Neuronal stem cell (in vitro differentiated cells): Measurements from ENCODE around the gene CHRM2.

Experiments used
- DNase-seq: peaks from one replicate; pipeline ENCODE4 v3.0.0-alpha.2; 2013; ENCODE audit warnings: low spot score
- H2AFZ ChIP-seq: one replicate; pipeline ENCODE4 v1.6.1; 2013; ENCODE audit warnings: mild to moderate bottlenecking, low read length, inconsistent platforms
- H2AK5ac ChIP-seq: 2 replicates; pipeline ENCODE4 v1.6.1; 2013; ENCODE audit warnings: low read depth, mild to moderate bottlenecking, inconsistent platforms, low read length, moderate library complexity, mixed read lengths
- H2BK120ac ChIP-seq: 2 replicates; pipeline ENCODE4 v1.6.1; 2013; ENCODE audit warnings: low read depth, mild to moderate bottlenecking, inconsistent platforms, low read length, moderate library complexity, mixed read lengths
- H2BK12ac ChIP-seq: one replicate; pipeline ENCODE4 v1.6.1; 2013; ENCODE audit warnings: low read length, inconsistent platforms
- H2BK15ac ChIP-seq: 2 replicates; pipeline ENCODE4 v1.6.1; 2013; ENCODE audit warnings: mild to moderate bottlenecking, low read length, inconsistent platforms, mixed read lengths
- H2BK5ac ChIP-seq: one replicate; pipeline ENCODE4 v1.6.1; 2013; ENCODE audit warnings: inconsistent platforms, mild to moderate bottlenecking, low read length, moderate library complexity
- H3K14ac ChIP-seq: one replicate; pipeline ENCODE4 v1.6.1; 2013; ENCODE audit warnings: low read length, inconsistent platforms
- H3K18ac ChIP-seq: 2 replicates; pipeline ENCODE4 v1.6.1; 2013; ENCODE audit warnings: low read length, inconsistent platforms
- H3K23ac ChIP-seq: 2 replicates; pipeline ENCODE4 v1.6.1; 2013; ENCODE audit warnings: low read depth, mild to moderate bottlenecking, mixed read lengths, low read length, inconsistent platforms; ENCODE audit not compliant: poor library complexity
- H3K27ac ChIP-seq: replicated peaks from 3 replicates; pipeline ENCODE4 v1.5.1; 2013; ENCODE audit warnings: low read length, inconsistent platforms
- H3K27me3 ChIP-seq, 3 experiments: 2 replicates each; pipeline ENCODE4 v1.6.1; 2013; ENCODE audit warnings: low read length in 3 of 3, mild to moderate bottlenecking in 2 of 3, inconsistent platforms in 1 of 3, low read depth in 1 of 3, mixed read lengths in 1 of 3, moderate library complexity in 1 of 3; ENCODE audit not compliant: control insufficient read depth in 3 of 3, insufficient read depth in 3 of 3
- H3K36me3 ChIP-seq, 2 donors: replicated peaks in 1 of 2; 2 replicates each; pipeline ENCODE4 v1.6.1; 2013; ENCODE audit warnings: low read length in 2 of 2; ENCODE audit not compliant: control insufficient read depth in 2 of 2, insufficient read depth in 2 of 2
- H3K4ac ChIP-seq: 2 replicates; pipeline ENCODE4 v1.6.1; 2013; ENCODE audit warnings: inconsistent platforms, mild to moderate bottlenecking, low read length, moderate library complexity
- H3K4me1 ChIP-seq, 2 donors: 1 replicate in 1 of 2; 2 replicates in 1 of 2; pipeline ENCODE4 v1.6.1; 2013; ENCODE audit warnings: low read length in 2 of 2, low read depth in 1 of 2; ENCODE audit not compliant: control insufficient read depth in 2 of 2, insufficient read depth in 1 of 2
- H3K4me2 ChIP-seq: one replicate; pipeline ENCODE4 v1.6.1; 2013; ENCODE audit warnings: mild to moderate bottlenecking, low read length, inconsistent platforms; ENCODE audit not compliant: insufficient read depth, poor library complexity, severe bottlenecking
- H3K4me3 ChIP-seq, 2 donors: 2 replicates each; pipeline ENCODE4 v1.5.1; 2013; ENCODE audit warnings: low read length in 2 of 2, mild to moderate bottlenecking in 2 of 2, inconsistent platforms in 1 of 2, moderate library complexity in 1 of 2
- H3K79me1 ChIP-seq: one replicate; pipeline ENCODE4 v1.6.1; 2013; ENCODE audit warnings: low read depth, mild to moderate bottlenecking, inconsistent platforms, low read length, moderate library complexity
- H3K9ac ChIP-seq: one replicate; pipeline ENCODE4 v1.6.1; 2013; ENCODE audit warnings: mild to moderate bottlenecking, low read depth, low read length, inconsistent platforms; ENCODE audit not compliant: poor library complexity
- H3K9me3 ChIP-seq, 2 donors: replicated peaks in 1 of 2; 2 replicates each; pipeline versions ENCODE3 to v1.6.1; 2013; ENCODE audit warnings: low read length in 2 of 2, mild to moderate bottlenecking in 2 of 2, inconsistent platforms in 1 of 2, low read depth in 1 of 2, mixed read lengths in 1 of 2, moderate library complexity in 1 of 2; ENCODE audit not compliant: control insufficient read depth in 2 of 2, insufficient read depth in 1 of 2
- H4K8ac ChIP-seq: one replicate; pipeline ENCODE4 v1.6.1; 2013; ENCODE audit warnings: low read depth, mild to moderate bottlenecking, inconsistent platforms, low read length, moderate library complexity
- H4K91ac ChIP-seq: one replicate; pipeline ENCODE4 v1.6.1; 2013; ENCODE audit warnings: low read length, low read depth, mild to moderate bottlenecking, inconsistent platforms; ENCODE audit not compliant: poor library complexity
- WGBS, 2 donors: extraction: QIAGEN DNeasy Blood & Tissue Kit; methylation state at CpG; one replicate each; pipeline ENCODE4 v1.1.7; 2013; ENCODE audit warnings: missing lambda C conversion rate in 2 of 2, mixed read lengths in 1 of 2; ENCODE audit not compliant: insufficient read length in 2 of 2, insufficient replicate concordance in 1 of 2; ENCODE audit errors: extremely low coverage in 2 of 2; 5-methylcytosine and 5-hydroxymethylcytosine counted together

Gene CHRM2

DNA sequence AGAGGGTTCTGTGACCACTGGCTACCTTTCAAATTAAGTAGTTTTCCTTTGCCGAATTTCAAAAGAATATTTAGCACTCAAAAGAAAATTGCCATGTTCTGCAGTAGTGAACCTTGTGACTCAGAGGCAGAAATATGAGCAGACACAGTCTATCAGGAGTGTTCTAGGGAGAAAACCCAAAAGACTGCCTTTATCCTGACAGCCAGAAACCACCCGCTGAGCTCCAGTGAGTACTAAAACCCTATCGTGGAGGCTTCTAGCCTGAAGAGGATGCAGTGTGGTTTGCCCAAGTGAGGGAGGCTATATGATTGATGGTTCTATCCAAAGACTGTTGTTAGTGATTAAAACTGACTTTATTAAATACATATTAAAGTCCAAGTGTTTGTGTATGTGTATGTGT lies 21.9 kb downstream of the CHRM2 start:
- no peaks in the 10 kb centered on the region for H3K79me1 ChIP-seq
- H4K91ac ChIP-seq = no peak overlapping the region
- H4K8ac ChIP-seq = no peak overlapping the region
- H3K4ac ChIP-seq = no peak overlapping the region
- H3K4me1 ChIP-seq = no peaks in the 10 kb centered on the region
- no CpG with 5 or more reads among the region's 3 CpGs for WGBS, 2 donors
- H3K36me3 ChIP-seq = no peaks in the 10 kb centered on the region
- H3K9ac ChIP-seq = no peak overlapping the region
- no peak overlapping the region for H3K23ac ChIP-seq
- no peak overlapping the region for H3K4me3 ChIP-seq
- no peak overlapping the region for H2BK15ac ChIP-seq
- no peak overlapping the region for H3K27ac ChIP-seq
- no peak overlapping the region for H2AFZ ChIP-seq
- H2AK5ac ChIP-seq = no peak overlapping the region
- H3K4me2 ChIP-seq = no peak overlapping the region
- H3K14ac ChIP-seq = no peak overlapping the region
- H2BK5ac ChIP-seq = no peak overlapping the region
- H2BK12ac ChIP-seq = no peak overlapping the region
- H2BK120ac ChIP-seq = no peak overlapping the region
- H3K18ac ChIP-seq = no peak overlapping the region
- no peak for DNase-seq
- peaks cover 0 to 2% (median 0%) of the 10 kb centered on the region in 3 experiments for H3K27me3 ChIP-seq
- H3K9me3 ChIP-seq = no peaks in the 10 kb centered on the region

DNA sequence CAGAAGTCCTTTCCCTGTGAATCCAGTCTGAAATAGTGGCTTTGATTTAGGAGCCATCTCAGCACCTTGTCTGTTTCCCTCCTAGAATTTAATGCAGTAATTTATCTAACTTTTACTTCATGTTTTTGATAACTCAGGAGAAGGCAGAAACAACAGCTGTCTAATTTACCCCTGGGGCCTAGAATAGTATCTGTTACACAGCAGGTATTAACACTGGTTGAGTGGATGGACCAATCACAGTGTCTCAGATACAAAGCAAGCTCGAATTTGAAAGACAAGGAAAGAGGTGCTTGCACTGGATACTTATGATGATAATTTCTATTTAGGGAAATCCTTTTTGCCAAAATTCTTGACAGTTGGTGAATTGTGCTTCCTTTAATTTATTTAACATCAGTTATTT lies 23.4 kb downstream of the CHRM2 start:
- Histone ChIP-seq H2BK120ac (no peak overlapping the region), H2BK5ac (no peak overlapping the region), H3K79me1 (no peaks in the 10 kb centered on the region), H3K27me3 (peaks cover 0 to 1% (median 0%) of the 10 kb centered on the region in 3 experiments), H3K27ac (no peak overlapping the region), H2BK12ac (no peak overlapping the region), H3K18ac (no peak overlapping the region), H2BK15ac (no peak overlapping the region), H3K4me1 (no peaks in the 10 kb centered on the region), H3K4me2 (no peak overlapping the region), H4K91ac (no peak overlapping the region), H2AK5ac (no peak overlapping the region), H3K14ac (no peak overlapping the region), H4K8ac (no peak overlapping the region), H3K23ac (no peak overlapping the region), H3K4ac (no peak overlapping the region), H3K36me3 (no peaks in the 10 kb centered on the region), H3K9ac (no peak overlapping the region), H3K9me3 (no peaks in the 10 kb centered on the region), H3K4me3 (no peak overlapping the region), H2AFZ (no peak overlapping the region)
- DNase-seq = no peak
- no CpG with 5 or more reads among the region's 1 CpG for WGBS, 2 donors

DNA sequence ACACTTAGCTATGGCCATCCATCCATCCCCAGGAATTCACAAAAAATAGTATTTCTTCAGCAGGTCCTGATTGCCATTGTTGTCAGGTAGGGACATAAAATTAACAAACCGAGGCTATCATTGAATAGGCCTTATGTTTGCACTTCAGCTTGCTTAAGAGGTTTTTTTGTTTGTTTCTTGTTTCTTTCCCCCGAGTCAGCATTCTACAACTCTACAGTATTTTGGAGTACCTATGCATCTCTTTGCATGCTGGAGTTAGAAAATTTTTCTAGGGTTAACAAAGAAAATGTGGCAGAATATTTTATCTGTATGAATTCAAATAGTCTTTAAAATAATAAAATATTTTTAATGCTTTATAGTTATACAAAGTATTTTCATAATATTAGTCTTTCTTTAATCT lies 26.3 kb downstream of the CHRM2 start:
- WGBS, 2 donors = no CpG with 5 or more reads among the region's 2 CpGs

DNA sequence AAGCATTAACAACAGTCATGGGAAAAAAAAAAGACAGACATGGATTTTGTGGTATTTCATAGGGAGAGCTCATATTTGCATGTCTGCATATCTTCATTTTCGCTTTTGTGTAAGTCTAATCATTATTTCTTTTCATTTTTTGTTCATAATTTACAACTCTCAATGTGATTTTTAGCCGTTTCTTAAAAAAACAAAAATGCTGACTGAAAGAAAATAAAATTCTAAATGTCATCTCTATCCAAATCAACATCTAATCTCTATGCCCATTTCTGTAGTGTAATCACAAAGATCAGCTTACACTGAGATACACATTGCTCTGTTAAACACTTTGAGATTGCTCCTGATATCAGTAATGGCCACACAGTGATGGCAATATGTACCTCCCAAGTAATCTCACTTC lies 29.2 kb downstream of the CHRM2 start:
- Histone ChIP-seq H2BK15ac (no peak overlapping the region), H3K27me3 (no peaks in the 10 kb centered on the region), H3K9me3 (no peaks in the 10 kb centered on the region), H3K79me1 (no peaks in the 10 kb centered on the region), H3K36me3 (no peaks in the 10 kb centered on the region), H2AK5ac (no peak overlapping the region), H3K9ac (no peak overlapping the region), H2BK5ac (no peak overlapping the region), H3K27ac (no peak overlapping the region), H3K4ac (no peak overlapping the region), H3K18ac (no peak overlapping the region), H4K8ac (no peak overlapping the region), H2AFZ (no peak overlapping the region), H2BK120ac (no peak overlapping the region), H3K4me3 (no peak overlapping the region), H3K23ac (no peak overlapping the region), H3K4me1 (no peaks in the 10 kb centered on the region), H2BK12ac (no peak overlapping the region), H4K91ac (no peak overlapping the region), H3K4me2 (no peak overlapping the region), H3K14ac (no peak overlapping the region)
- WGBS, 2 donors = no CpG with 5 or more reads among the region's 2 CpGs
- DNase-seq = no peak

More for the DNA sequence above, 26.3 kb downstream of the CHRM2 start:
- H3K4me1 ChIP-seq = no peaks in the 10 kb centered on the region
- H4K8ac ChIP-seq = no peak overlapping the region
- no peaks in the 10 kb centered on the region for H3K79me1 ChIP-seq
- no peak overlapping the region for H2BK120ac ChIP-seq
- no peak overlapping the region for H2AFZ ChIP-seq
- H3K4ac ChIP-seq = no peak overlapping the region
- H3K23ac ChIP-seq = no peak overlapping the region
- H3K14ac ChIP-seq = no peak overlapping the region
- H4K91ac ChIP-seq = no peak overlapping the region
- no peaks in the 10 kb centered on the region for H3K36me3 ChIP-seq
- no peak overlapping the region for H3K4me2 ChIP-seq
- H3K18ac ChIP-seq = no peak overlapping the region
- DNase-seq = no peak
- no peak overlapping the region for H2BK12ac ChIP-seq
- no peak overlapping the region for H2AK5ac ChIP-seq
- H3K4me3 ChIP-seq = no peak overlapping the region
- H3K27ac ChIP-seq = no peak overlapping the region
- H3K9me3 ChIP-seq = no peaks in the 10 kb centered on the region
- H2BK15ac ChIP-seq = no peak overlapping the region
- no peak overlapping the region for H2BK5ac ChIP-seq
- H3K27me3 ChIP-seq = no peaks in the 10 kb centered on the region
- H3K9ac ChIP-seq = no peak overlapping the region
